GM21825 (cell line): Measurements from ENCODE around the gene JUN.

ENCODE experiments used
- ATAC-seq: cut with Tn5 transposase; IDR thresholded peaks from one replicate; pipeline ENCODE4 v1.9.1; 2021; ENCODE audit warnings: mild to moderate bottlenecking, moderate library complexity; ENCODE audit not compliant: unreplicated experiment

Gene JUN

DNA sequence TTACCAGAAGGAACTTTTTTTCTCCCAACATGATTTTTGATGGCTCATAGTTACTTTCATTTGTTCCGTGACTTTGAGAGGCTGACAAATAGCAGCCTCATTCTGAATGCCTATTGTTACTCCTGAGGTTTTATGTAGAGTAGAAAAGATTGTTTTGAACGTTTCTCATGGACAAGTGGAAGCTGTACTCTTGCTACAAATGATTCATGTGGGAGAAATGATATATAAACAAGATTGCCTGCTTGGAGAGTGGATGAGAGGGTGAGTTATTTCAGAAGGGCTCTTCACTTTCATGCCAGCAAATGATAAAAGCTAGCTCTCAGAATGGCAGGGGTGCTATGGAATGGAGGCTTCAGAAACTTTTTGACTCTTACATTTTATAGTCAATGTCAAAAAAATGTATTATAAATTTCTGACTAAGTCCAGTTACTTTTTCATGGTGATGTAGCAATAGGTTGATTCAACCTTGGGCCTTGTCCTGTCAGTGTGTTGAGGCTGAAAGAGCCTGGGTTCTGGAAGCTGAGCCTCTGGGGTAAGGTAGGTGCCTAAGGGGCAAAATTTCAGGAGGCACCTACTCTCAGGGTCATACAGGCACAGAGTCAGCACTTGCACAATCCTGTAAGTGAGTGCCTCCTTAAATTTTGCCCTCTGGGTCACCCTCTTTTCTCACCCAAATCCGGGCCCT lies 19.4 kb downstream of the JUN start:
- ATAC-seq = no peak

DNA sequence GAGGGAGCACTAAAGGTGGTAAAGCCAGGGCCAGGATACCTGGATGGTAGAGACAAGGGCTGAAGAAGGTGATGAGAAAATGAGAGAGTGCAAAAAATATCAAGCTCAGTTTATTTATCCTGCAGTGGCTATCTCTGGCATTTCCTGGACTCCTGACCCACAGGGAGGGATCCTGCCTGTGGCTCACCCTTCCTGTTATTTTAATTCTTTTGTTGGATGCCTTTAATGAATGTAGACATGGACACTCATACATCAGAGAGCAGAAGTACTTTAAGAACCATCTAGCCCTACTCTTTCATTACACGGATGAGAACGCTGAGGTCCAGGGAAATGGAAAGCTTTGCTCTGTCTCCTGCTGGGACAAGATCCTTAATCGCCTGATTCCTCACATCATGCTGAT lies 20.6 kb downstream of the JUN start:
- no peak for ATAC-seq

DNA sequence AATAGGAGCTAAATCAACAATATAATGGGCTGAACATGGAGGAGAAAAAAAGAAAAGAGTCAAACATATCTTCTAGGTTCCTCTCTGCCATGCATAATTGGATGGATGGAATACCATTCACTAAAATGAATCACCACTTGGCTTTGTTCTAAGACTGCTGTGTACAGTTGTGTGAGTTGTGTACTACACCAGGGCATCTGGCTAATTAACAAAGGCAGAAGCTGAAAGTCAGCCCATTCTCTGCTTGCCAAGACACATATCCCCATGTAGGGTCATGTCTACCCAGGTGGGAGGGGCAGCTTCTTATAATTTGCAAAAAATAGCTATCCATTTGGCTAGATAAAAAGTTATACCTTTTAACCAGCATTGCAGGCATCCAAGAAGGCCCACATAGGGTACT lies 21.0 kb downstream of the JUN start:
- no peak for ATAC-seq

DNA sequence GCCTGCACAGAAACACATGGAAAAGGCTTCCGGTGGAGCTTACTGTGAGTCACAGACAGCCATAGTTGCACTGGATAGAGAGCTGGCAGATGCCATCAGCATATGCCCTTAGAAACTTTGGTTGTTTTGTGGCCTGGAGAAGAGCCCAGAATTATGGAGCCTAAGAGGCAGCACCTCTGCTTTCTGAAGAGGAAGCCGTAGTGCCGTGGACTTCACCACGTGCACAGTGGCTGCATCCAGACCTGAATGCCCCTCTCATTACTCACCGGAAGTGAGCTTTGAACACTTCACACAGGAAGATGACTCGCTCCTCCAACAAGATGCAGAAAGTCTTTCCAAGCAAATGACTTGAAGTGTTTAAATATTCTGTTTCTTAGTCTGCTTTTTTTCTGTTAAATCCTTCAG lies 28.4 kb downstream of the JUN start:
- peak; percentile 74 for ATAC-seq

DNA sequence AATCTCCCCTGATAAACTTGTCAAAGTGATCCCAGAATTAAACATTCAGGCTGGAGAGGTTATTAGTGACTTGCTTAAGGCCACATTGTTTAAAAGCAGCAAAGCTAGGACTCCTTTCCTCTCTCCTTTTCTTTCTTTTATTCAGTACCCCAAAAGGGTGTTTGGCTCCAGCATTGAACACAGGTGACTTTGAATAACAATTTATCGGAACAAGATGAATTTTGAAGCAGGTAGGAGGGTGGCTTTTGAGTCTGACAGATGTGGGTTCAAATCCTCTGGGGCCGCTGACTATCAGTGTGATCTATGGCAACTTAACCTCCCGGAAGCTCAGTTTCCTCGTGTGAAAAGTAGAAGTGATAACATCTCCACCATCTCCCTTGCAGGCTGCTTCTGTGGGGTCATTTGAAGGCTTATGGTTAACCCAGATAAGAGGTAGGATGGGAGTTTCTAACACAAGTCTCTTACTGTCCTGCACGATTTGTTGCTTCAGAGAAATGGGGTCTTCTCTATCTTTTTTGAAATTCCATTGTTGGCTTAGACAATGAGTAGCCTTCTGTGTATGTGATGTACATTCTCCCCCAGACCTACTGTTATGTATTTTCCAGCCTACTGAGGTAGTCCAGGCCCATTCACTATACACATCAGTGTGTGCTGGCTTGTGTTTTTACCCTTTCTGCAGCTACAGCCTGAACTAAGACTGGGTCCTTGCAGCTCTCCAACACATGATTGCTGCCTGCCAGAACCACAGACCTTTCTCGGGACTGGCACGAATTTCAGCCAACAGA lies 29.0 kb downstream of the JUN start:
- ATAC-seq = no peak

DNA sequence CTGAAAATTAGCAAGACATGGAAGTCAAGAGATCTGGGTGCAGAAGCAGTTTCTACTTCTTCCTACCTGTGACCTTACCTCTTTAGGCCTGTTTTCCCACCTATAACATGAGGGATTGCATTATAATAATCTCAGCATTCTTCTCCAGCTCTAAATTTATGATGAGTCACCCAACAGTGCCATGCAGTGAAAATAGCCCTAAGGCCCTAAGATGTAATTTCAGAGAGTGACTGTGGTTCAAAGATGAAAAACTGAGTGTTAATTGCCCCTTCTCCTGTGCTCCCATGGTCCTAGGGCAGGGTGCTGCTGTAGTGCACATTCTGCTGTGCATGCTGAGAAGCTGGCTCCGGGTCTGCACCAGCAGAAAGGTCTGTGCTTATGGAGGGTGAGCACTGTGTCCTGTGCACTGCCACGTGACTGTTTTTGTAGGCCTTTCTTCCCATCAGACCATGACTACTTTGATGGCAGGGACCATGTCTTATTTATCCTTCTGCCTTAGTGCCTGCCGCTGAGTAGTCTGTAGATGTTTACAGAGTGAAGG lies 29.7 kb downstream of the JUN start:
- no peak for ATAC-seq

DNA sequence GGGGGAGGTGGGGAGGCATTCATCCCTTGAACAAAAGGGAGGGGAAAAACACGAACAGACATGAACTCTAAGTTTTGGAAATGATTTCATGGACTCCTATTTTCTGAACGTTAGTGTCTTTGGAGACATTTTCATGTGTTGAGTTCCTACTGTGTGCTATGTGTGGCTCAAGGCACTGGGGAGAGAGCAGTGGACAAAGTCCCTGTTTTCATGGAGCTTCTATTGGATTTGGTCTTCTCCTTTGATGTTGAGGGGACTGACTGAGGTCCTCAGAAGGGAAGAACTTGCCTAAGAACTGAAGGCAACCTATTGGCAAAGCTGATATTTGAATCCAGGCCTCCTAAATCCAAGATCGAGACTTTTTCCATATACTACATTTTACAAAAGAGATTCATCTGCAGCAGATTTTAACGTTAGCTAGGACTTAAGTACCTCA lies 30.4 kb downstream of the JUN start:
- no peak for ATAC-seq

DNA sequence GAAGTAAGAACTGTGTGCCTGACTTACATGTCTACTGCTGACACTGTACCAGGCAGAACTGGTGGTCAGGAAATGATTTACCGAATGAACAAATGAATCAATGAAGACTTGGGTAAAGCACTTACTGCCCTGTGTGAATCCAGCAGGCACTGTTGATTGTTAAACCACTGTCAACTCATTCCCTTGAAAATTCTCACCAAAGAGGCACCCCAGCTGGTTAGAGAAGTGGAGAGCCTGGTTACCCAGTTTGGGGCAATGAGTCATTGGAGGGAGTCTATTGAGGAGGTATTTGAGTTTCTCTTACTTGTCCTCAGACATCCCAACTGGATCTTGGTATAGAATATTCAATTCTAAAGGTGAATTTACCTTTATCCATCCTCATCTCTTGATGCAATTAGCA lies 34.2 kb downstream of the JUN start:
- ATAC-seq = no peak

DNA sequence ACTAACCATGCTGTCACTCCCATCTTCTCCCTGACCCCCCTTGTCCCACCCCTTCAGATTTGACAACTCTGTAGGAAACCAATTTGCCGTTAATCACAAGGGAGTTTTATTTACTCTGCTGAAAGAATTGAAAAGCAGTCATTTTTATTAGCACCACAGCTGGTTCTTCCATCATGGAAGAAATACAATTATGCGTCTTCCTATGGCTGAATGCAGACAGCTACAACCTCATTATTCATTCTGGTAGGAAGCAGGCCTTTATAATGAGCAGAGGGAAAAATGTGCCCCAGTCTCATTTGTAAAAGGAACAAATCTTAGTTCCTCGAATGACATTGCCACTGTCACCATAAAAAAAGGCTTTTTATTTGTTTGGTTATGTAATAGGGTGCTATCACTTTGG lies 35.2 kb downstream of the JUN start:
- no peak for ATAC-seq

DNA sequence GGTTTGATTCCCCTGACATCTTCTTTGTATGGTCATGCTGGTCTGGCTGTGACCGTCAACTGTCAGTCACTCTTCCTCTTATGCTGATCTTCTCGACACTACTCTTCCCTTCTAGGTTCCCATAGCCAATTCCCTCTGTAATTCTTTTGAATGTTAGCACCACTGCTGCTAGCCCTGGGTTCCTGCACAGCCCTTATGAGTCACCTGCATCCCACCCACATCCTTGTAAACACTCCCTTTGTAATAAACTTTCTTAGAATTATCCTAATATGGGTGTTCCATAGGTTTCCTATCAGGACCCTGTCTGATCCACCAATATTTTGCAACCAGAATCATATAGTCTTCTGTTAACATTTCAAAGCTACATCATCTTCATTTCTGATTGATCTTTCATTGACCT lies 37.1 kb downstream of the JUN start:
- ATAC-seq = no peak

DNA sequence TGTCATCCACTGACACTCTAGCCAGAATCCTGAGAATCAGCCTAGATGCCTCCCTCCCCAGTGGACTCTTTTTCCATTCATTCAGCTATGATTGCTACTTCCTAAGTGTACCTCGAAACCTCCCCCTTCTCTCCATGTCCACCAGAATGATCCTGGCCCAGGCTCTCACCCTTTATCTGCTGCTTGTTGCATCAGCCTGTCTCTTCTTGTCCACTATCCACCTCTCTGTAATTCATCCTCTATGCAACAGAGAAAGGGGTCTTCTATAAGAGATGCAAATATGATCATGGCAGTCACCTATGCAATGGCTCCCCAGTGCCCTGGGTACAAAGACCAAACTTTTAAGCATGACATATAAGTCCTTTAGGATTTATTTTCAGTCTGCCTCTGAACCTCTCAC lies 37.7 kb downstream of the JUN start:
- ATAC-seq = no peak

DNA sequence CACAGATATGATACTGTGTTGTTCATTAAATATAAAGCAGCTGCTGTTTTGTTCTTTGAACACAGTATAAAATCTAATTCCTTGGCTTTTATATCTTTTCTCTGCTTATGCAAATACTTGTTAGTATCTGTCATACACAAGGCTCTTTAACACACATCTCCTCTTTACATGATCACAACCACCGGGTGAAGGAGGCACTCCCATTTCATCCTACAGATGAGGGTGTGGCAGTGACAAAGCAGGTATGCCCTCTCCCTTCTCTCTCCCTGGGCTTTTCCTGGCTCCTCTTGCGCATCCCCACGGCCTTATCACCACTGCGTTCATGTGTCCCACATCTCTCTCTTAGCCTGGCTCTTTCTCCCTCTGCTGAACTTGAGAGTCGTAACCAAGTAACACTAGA lies 38.2 kb downstream of the JUN start:
- no peak for ATAC-seq

DNA sequence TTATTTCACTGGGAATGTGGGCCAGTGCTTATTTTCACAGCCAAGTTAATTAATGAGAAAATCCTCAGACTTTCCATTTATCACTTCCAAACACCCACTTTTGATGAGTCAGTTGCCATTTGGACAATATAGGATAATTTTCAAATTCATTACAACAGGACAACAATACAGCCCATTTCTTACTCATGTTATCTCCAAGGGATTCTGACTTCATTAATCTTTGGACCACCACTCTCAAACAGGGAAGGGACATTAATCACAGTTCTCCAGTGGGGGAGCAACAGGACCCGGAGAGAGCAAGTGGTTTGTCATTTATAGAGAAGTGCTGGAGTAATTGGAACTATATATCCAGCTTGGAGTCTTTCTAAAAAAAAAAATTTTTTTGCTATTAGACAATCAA lies 38.7 kb downstream of the JUN start:
- ATAC-seq = no peak

DNA sequence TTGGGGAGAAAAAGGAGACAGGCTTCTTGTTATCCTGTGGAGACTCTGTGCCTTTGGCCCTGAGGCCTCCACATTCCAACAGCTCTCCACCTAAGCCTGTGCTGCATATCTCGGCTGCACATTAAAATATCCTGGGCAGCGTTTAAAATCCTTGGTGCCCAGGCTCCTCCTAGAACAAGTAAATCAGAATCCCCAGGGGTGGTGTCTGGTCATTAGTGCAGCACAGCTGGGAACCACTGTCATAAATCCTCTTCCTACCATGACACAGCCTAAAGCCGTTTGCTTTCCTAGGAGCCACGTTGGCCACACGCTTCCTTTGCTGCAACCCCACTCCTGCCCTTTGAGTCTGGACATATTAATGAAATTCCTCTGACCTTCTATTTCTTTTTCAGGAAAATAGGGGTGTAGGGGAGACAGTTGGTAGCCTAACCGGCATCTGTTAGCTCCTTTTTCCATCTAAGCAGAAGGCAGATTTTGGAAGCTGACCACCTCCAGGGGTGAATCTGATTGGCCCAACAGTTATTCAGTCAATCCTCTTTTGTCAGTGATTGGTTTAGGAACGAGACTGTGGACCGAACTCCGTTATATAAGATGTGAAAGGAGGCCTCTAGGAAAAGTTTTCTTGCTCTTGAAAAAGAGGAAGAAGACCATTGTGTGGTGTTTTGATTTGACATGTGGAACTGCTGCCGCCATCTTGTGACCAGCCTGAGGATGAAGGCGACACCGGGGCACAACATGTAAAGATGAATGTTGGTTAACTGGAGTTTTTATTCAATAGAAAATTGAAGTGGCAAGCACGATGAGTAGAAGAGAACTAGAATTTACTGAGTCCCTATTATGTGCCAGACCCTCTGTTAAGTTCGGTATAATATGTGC lies 41.9 kb downstream of the JUN start:
- ATAC-seq = no peak

DNA sequence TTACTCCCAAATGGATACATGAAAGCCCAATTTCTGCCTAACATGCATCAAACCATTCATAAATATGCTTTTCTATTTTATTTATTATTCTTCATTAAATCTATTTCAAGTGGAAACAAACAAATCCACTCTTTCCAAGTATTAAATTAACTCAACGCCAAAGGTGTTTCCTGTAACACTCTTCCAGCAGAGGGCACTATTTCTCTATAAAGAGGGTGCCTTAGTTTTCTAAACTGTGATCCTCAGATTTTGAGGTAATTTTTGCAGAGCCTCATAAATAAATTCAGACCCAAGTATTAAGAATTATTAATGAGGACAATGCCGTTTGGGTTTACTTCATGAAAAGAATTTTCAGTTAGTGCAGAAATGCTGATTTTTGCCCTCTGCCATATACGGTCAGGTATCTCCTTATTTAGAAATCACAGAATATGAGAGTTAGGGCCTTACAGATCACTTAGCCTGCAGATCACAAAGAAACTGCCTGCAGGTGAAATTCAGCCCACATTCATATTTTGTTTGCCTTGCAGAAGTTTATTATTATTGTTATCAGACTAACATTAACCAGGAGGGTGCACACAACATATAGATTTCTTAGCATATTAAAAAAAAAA lies 43.9 kb downstream of the JUN start:
- ATAC-seq = no peak

DNA sequence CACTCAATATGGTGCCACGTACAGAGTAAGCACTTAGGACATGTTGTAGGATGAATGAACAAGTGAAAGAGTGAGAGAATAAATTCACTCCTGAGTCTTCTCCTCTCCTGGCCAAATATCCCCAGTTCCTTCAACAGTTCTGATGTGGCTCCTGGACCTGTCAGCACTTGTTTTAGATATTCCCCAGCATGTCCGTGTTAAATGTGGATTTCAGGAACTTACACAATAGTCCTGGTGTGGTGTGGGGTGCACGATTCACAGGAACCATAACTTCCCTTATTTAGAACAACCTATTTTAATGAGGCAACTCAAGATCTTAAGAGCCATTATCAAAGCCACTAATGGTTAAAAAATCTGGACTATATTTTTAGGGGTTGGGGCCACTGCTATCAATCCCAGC lies 45.0 kb downstream of the JUN start:
- ATAC-seq = no peak

DNA sequence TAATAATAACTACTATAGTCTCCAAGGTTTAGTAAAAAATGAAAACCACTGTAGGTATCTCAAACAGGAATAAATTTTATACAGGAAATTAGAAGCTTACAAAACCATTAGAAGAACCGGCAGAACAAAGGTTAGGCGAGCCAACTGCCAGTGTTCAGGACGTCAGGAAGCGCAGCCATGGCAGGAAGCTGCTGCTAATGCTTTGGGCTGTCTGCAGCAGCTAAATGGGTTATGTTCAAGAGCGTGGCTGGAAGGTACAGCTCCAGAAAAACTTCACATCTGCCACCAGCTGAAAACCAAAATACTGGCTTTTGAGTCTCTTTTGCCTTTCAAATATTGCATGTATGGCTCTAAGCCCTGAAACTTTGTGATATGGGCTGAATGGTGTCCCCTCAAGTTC lies 48.3 kb downstream of the JUN start:
- no peak for ATAC-seq

DNA sequence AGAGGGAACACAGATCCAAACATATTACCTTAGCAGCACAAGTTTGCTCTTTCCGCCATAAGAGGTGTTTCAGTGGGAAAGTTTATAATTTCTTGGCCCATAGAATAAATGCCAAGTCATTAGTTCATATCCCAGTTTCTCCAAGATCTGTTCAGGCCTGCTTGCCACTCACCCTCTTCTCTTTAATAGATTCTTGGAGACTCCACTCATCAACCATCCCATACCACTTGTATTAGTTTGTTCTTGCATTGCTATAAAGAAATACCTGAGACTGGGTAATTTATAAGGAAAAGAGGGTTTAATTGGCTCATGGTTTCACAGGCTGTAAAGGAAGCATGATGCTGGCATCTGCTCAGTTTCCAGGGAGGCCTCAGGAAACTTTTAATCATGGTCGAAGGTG lies 49.2 kb downstream of the JUN start:
- no peak for ATAC-seq

DNA sequence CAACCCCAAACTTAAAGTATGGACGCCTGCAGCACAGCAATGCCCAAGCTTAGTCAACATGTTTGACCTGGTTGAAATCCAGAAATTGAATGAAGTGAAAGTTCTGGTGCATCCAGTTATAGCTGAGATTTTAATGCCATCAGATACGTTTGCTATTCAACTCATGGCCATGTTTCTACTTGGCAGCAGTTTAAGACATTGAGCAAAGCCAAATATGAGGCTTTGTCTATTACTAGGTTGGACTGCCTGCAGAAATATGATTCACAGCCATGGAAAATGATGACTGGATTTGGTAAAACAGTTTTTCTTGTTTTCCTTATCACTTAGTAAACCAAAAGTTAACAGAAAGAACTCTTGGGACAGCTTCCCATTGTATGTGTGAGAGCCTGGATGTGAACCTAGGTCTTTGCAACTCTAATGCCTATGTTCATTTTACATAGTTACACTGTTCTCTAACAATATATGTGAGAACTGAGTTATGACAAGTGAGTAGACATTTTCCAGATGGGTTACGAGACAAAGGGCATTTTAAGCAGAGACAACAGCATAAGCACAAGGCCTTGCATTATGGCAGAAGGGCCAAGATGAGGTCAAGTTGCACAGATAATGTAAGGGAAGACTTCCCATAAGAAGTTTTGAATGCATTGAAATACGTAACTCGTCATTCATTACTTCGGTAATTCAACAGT lies 51.6 kb downstream of the JUN start:
- no peak for ATAC-seq
